ENCODE measurements around the gene GRIK2.

The GRIK2 gene

GRCh38 chr6:101779051-101779844, 385.7 kb downstream of the GRIK2 start:
- DNase-seq (ENCODE audit: low read depth in 3 of 3), result no peak

- no peak for DNase-seq (ENCODE audit: low read depth in 3 of 3)
These were observed 389.8 kb downstream of the GRIK2 start for GRCh38 chr6:101783287-101783686.

- DNase-seq (ENCODE audit: low read depth in 3 of 3), result no peak
These were observed 390.6 kb downstream of the GRIK2 start for GRCh38 chr6:101784094-101784493.

GRCh38 chr6:101799531-101799930, 406.0 kb downstream of the GRIK2 start:
- DNase-seq (ENCODE audit: low read depth in 3 of 3), result no peak

- no peak for DNase-seq (ENCODE audit: low read depth in 3 of 3)
These were observed 407.1 kb downstream of the GRIK2 start for GRCh38 chr6:101800598-101800997.

GRCh38 chr6:101803136-101803535, 409.6 kb downstream of the GRIK2 start:
- no peak for DNase-seq (ENCODE audit: low read depth in 3 of 3)

- no peak for DNase-seq (ENCODE audit: low read depth in 3 of 3)
These were observed 412.7 kb downstream of the GRIK2 start for GRCh38 chr6:101806241-101806640.

GRCh38 chr6:101811108-101811507, 417.6 kb downstream of the GRIK2 start:
- DNase-seq (ENCODE audit: low read depth in 3 of 3), result no peak

GRCh38 chr6:101816716-101817115, 423.2 kb downstream of the GRIK2 start:
- DNase-seq (ENCODE audit: low read depth in 3 of 3), result no peak

- DNase-seq (ENCODE audit: low read depth in 3 of 3), result no peak
These were observed 424.5 kb downstream of the GRIK2 start for GRCh38 chr6:101818051-101818450.

GRCh38 chr6:101824551-101825345, 431.2 kb downstream of the GRIK2 start:
- no peak for DNase-seq (ENCODE audit: low read depth in 3 of 3)

GRCh38 chr6:101826269-101826668, 432.8 kb downstream of the GRIK2 start:
- no peak for DNase-seq (ENCODE audit: low read depth in 3 of 3)

- DNase-seq (ENCODE audit: low read depth in 3 of 3), result no peak
These were observed 433.2 kb downstream of the GRIK2 start for GRCh38 chr6:101826678-101827077.

GRCh38 chr6:101830501-101831031, 437.1 kb downstream of the GRIK2 start:
- DNase-seq (ENCODE audit: low read depth in 3 of 3), result no peak

- DNase-seq (ENCODE audit: low read depth in 3 of 3), result no peak
These were observed 438.9 kb downstream of the GRIK2 start for GRCh38 chr6:101832371-101832770.

GRCh38 chr6:101840100-101840499, 446.6 kb downstream of the GRIK2 start:
- DNase-seq (ENCODE audit: low read depth in 3 of 3), result no peak

- DNase-seq (ENCODE audit: low read depth in 3 of 3), result no peak
These were observed 451.7 kb downstream of the GRIK2 start for GRCh38 chr6:101845172-101845571.

GRCh38 chr6:101845621-101846020, 452.1 kb downstream of the GRIK2 start:
- no peak for DNase-seq (ENCODE audit: low read depth in 3 of 3)

- DNase-seq (ENCODE audit: low read depth in 3 of 3), result no peak
These were observed 454.2 kb downstream of the GRIK2 start for GRCh38 chr6:101847690-101848089.

GRCh38 chr6:101851911-101852310, 458.4 kb downstream of the GRIK2 start:
- DNase-seq (ENCODE audit: low read depth in 3 of 3), result no peak

GRCh38 chr6:101853231-101854085, 459.9 kb downstream of the GRIK2 start:
- no peak for DNase-seq (ENCODE audit: low read depth in 3 of 3)

- no peak for DNase-seq (ENCODE audit: low read depth in 3 of 3)
These were observed 482.9 kb downstream of the GRIK2 start for GRCh38 chr6:101876431-101876830.

All from stimulated activated CD4-positive, alpha-beta T cell treated with anti-CD3 and anti-CD28 coated beads, TNF-alpha, amount 100 ng/mL, for 4 hours (primary cell).